Measurements from ENCODE around the gene CBR1.

CBR1 gene

DNA sequence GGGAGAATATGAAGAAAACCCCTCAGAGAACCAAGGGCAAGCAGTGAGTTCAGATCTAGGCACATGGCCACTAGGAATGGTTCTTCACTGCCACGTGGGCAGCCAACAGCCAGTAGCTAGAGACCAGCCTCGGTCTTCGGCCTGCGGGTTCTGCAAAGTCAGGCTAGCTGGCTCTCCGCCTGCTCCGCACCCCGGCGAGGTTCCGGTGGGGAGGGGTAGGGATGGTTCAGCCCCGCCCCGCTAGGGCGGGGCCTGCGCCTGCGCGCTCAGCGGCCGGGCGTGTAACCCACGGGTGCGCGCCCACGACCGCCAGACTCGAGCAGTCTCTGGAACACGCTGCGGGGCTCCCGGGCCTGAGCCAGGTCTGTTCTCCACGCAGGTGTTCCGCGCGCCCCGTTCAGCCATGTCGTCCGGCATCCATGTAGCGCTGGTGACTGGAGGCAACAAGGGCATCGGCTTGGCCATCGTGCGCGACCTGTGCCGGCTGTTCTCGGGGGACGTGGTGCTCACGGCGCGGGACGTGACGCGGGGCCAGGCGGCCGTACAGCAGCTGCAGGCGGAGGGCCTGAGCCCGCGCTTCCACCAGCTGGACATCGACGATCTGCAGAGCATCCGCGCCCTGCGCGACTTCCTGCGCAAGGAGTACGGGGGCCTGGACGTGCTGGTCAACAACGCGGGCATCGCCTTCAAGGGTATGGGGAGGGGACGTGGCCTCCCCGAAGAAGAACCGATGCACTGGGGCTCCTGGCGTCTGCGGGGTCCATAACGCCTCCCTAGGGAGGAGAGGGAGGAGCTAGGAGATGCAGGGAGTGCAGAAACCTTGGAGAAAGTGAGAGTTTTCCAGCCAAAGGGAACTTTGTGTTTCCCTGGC is at the start of gene CBR1:
Gene CBR1, plus strand, starts transcription at position 312 of the 871 bp plus-strand sequence. Its CDS starts 92 bp downstream, at position 404.
- peak; percentile 88 for DNase-seq

DNA sequence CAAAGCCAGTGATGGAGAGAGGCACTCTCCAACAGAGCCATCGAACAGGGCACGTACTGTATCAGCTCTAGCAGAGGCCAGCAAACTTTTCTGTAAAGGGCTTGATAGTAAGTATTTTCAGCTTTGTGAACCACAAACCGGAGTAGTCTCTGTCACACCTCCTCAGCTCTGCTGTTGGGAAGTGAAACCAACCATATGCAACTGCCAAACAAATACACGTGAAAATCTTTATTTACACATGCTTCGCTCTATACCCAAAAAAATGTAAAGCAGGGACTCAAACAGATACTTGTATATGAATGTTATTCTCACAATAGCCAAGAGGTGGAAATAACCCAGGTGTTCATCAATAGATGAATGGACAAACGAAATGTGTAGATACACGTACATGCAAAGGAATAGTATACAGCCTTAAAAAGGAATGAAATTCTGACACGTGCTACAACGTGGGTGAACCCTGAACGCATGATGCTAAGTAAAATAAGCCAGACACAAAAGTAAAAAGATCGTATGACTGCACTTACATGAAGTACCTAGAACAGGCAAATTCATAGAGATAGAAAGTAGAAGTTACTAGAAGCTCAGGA is 48.5 kb upstream of the CBR1 start:
- no peak for DNase-seq

DNA sequence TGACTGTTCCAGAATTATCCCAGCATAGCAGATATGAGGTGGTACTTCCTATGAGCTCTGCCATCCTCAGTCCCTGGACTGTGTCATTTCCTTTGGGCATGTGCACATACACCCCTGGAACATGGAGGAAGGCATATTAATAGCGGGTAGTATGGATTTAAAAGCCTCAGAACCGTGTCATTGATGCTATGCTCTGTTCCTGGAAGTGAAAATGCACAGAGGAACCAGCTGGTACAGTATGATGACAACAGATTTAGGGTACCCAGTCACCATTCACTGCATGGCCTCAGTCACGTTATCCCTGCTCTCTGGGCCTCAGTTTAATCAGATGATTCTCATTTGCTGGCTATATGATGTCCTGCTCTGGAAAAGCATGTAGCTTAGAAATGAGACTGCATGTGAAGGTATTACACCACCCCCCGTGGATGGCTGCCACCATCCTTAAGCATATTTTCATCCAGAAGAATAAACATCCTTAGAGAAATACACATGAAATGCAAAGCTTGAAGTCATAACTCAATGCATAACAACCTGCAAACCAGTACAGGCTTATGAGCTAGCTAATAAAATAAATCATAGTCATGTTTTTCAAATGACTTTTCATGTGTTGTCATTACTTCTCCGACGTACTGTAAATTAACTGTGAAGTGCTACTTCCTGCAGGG is 47.3 kb upstream of the CBR1 start:
- DNase-seq, result no peak

DNA sequence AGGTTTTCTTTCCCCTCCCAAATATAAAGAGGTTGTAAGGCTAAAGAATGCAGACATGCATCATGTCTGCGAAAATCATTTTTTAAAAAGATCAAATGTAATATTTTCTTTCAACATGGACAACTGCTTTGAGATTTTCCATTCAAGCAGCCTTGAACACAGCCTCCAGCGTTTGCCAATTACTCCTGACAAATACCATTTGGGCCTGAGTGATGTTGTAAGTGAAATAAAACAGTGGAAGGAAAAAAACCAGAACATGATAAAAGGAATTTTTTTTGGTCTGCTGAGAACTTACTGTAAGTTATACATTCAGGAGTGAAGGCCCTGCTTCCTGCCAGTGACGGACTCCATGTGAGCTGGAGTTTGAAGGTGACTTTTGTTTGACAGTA is 46.7 kb upstream of the CBR1 start:
- no peak for DNase-seq

DNA sequence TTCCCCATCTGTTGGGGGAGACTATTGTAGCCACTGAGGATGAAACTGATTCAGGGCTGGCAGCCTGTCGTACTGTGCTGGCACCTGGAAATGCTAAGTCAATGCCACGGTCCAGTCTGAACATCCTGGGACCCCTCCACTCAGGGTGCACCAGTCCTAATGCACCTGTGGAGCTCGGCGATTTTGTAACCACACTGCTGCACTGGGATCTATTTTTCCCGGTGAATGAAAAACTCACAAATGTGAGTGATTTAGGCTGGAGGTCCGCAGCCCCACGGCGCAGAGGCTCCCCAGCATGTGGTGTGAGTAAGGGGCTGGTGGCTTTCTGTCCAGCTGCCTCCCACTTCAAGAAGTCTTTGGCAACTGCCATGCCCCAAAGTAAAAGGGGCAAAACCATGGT is 45.0 kb upstream of the CBR1 start:
- DNase-seq, result no peak

GRCh38 chr21:36027347-36027746 is 42.5 kb upstream of the CBR1 start:
- no peak for DNase-seq

DNA sequence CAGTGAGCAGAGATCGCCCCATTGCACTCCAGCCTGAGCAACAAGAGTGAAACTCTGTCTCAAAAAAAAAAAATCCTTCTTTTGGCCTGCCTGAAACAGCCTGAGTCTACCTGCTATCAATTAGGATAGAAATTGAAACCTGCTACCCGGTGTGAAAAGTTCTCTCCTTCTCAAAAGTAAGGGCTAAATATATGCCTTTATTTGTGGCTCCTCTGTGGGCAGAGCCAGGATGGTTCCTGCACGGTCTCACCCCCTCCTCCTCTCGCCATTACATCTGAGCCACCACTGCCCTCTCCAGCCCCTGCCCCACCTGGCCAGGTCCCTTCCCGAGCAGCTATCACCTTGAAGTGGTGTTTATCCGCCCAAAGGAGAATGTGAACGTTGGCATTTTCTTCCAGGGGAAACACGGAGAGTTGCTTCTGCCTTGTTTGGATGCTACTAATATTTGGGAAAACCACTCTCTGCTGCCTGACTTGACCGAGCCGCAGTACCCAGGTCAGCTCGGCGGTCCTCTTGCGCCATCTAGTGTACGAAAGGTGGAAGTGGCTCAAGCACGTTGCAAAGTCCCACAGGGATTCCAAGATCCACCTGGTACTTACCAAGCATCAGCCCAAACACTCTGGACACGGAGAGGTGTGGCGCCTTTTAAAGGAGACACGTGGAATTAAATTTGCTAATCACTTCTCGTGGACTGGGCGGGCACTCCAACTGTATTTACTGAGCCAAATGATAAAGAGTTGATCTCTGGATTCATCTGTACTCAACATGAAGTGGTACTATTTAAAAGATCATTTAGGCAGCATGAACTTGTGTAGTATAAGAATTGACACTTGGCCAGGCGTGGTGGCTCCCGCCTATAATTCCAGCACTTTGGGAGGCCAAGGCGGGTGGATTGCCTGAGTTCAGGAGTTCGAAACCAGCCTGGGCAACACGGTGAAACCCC is 41.4 kb upstream of the CBR1 start:
- peak; percentile 68 for DNase-seq

DNA sequence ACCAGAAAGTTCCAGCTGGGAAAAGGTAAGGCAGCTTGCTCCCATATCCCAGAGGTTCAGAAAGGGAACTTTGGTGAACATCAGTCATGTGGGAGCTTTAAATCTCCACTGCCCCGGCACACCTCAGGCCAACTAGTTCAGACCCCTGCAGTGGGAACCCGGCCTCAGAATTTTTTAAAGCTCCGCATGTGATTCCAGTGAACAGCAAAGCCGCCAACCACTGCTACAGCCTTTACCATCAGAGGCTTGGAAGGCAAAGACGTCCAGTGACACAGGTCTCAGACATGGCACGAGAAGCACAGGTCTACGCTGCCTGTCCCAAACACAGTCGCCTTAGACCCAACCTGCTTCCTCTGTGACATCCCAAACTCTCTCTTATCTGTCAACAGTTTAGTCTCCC is 40.5 kb upstream of the CBR1 start:
- no peak for DNase-seq

- DNase-seq, result no peak
Observed at GRCh38 chr21:36030581-36031189, 39.1 kb upstream of the CBR1 start.

DNA sequence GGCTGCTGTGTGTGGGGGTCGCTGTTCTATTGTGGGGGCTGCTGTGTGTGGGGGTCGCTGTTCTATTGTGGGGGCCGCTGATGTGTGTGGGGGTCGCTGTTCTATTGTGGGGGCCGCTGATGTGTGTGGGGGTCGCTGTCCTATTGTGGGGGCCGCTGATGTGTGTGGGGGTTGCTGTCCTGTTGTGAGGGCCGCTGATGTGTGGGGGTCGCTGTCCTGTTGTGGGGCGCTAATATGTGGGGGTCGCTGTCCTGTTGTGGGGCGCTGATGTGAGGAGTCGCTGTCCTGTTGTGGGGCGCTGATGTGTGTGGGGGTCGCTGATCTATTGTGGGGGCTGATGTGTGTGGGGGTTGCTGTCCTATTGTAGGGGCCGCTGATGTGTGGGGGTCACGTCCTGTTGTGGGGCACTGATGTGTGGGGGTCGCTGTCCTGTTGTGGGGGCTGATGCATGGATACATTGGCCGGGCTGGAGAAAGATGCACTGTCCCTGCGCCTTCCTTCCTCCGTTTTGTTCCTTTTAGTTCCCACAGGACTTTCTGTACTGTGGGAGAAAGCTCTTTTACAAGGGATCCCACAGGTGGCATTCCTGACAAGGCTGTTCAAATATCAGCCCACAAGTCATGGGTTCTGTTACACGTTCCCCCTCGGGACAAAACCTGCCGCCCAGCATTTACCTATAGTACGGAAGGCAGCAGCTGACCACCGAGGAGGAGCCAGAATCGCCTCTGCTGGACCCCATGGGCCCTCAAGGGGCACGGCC is 37.0 kb upstream of the CBR1 start:
- no peak for DNase-seq

DNA sequence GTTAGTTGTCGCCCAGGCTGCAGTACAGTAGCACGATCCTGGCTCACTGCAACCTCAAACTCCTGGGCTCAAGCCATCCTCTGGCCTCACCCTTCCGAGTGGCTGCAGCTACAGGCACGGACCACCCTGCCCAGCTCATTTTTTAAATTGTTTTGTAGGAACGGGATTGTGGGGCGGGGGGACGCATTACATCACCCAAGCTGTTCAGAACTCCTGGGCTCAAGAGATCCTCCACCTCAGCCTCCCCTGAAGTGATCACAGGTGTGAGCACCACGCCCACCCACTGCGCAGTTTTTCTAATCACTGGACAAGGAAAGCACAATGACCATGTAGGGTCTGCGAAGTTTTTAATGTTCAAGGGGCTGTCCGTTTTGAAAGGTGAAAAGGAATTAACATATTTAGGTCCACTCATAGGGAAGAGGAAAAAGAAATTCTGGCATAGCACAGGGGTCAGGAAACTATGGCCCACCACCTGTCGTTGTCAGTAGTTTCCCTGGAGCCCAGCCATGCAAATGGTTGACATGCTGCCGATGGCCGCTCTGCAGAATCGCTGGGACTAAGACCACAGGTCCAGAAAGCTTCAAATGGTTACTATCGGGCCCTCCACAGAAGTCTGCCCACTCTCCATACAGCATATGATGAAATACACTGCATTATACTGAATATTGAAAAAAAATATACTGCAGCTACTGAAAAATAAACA is 35.5 kb upstream of the CBR1 start:
- DNase-seq, result no peak

DNA sequence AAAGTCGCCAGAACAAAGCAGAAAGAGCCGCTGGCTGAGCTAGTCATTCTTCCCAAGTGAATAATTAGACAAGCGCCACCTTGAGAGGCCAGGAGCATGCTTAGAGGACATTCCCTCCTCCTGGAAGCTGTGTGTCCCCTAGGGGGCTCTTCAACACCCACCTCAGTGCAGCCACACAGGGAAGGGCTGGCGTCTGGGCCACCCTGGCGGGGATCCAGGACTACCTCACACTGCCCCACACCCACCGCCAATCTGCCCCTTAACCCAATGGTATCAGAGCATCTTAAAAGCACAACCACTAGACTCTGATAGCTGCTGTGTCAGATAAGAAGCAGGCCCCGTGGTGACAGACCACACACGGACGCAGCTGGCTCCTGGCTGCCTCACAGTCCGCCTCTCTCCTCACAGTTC is 34.4 kb upstream of the CBR1 start:
- DNase-seq, result no peak

GRCh38 chr21:36038701-36039497 is 30.9 kb upstream of the CBR1 start:
- DNase-seq, result no peak

DNA sequence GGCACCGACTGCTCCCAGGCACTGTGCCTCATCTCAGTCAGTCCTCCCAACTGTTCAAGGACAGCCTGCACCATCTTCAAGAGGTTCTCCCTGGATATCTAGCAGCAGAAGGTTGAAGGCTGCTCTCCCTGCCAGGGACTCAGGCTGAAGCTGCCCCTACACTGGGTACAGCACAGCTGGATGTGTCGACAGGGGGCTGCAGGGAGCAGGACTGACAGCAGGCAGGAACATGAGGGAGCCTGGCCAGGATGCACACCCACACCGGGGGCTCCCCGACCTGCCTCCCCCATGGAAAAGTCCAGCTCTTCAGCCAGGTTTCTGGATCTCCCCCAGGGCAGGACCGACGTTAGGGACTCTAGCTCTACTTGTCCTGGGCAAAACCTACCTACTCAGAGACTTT is 30.0 kb upstream of the CBR1 start:
- no peak for DNase-seq

DNA sequence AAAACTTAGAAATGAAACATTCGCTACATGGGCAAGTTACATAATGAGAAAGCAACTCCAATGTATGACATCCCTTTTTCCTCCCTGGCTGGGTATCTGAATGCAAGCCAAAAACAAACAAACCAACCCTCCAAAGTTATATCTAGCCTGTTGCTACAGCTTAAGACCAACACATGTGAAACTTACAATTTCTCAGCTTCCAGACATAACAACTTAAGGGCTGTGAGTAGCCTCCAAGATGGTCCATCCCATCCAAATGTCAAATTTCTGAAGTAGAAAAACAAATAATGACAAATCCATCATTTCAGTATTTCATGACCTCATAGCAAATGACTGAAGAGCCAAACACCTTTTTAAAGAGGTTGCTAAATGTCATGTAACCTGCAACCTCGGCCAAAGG is 29.4 kb upstream of the CBR1 start:
- DNase-seq, result no peak

DNA sequence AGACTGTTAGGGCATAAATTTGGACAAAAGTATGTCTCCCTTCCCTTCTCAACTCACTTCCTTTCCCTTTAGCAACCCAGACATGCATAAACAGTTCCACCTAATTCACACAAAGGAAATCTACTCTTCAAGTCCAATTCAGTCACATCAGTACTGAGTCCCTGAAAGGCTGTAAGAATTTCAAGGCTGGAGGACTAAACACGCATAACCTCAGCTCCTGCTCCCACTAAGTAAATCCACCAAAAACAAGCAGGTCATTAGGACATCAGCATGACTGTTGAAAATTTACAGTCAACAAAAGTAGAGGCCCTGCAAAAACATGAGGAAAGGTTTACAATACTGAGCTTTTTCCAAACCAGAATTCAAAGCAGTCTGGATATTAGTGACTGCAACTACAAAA is 27.9 kb upstream of the CBR1 start:
- DNase-seq, result no peak

GRCh38 chr21:36044056-36044455 is 25.8 kb upstream of the CBR1 start:
- no peak for DNase-seq

- no peak for DNase-seq
Observed at GRCh38 chr21:36045993-36046392, 23.8 kb upstream of the CBR1 start.

GRCh38 chr21:36047139-36047538 is 22.7 kb upstream of the CBR1 start:
- no peak for DNase-seq

DNA sequence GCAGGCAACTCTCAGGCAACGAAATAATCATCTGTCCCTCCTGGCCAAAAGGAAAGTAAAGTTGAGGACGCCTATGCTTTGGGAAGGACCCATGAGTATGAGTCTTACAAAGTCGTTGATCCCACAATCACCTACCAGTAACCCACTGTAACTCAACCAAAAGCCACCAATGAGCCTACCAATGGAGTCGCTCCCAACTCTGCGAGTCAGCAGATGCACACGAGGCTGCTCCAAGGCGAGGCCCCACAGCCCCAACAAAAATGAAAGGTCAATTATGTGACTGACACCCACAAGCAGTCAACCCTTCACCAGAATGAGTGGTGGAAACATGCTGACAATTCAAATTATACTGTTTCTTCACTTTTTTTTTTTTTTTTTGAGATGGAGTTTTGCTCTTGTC is 21.5 kb upstream of the CBR1 start:
- no peak for DNase-seq

Data from NCI-H146 (cell line).